Fibroblast of lung (primary cell): ENCODE results near the gene ANKS1A. TPM values are rescaled to one million over a fixed set of nuclear protein-coding genes. Genes with fewer than 3 reads are reported as not detected.

Experiments
- DNase-seq, 2 donors: peaks; one replicate each; pipeline versions ENCODE4 v3.0.0 to v3.0.0-alpha.2; 2010; ENCODE audit warnings: low read depth in 2 of 2
- H2AFZ ChIP-seq: 2 replicates; pipeline ENCODE4 v1.5.1; 2012; ENCODE audit warnings: low read length, control low read depth, inconsistent platforms
- H3K27ac ChIP-seq: 2 replicates; pipeline ENCODE4 v1.5.1; 2011; ENCODE audit warnings: low read length, control low read depth; ENCODE audit not compliant: insufficient read depth
- H3K27me3 ChIP-seq: 2 replicates; pipeline ENCODE4 v1.5.1; 2011; ENCODE audit warnings: mild to moderate bottlenecking, low read length; ENCODE audit not compliant: control insufficient read depth, insufficient read depth
- H3K36me3 ChIP-seq: 2 replicates; pipeline ENCODE4 v1.5.1; 2011; ENCODE audit warnings: low read length; ENCODE audit not compliant: control insufficient read depth, insufficient read depth
- H3K4me1 ChIP-seq: 2 replicates; pipeline ENCODE4 v1.5.1; 2011; ENCODE audit warnings: low read length; ENCODE audit not compliant: control insufficient read depth, insufficient read depth; ENCODE audit errors: extremely low read depth
- H3K4me2 ChIP-seq: 2 replicates; pipeline ENCODE4 v1.5.1; 2011; ENCODE audit warnings: low read length, control low read depth; ENCODE audit not compliant: insufficient read depth; ENCODE audit errors: extremely low read depth
- H3K4me3 ChIP-seq, 4 experiments: fragments of 200-600 bp in 1 of 4; sonication (generic) in 1 of 4; replicated peaks in 1 of 4; 2 replicates each; pipeline ENCODE4 v1.5.1; 2011 to 2016; ENCODE audit warnings: low read length in 4 of 4, low read depth in 3 of 4, mild to moderate bottlenecking in 3 of 4, control low read depth in 2 of 4, inconsistent platforms in 1 of 4, mixed read lengths in 1 of 4; ENCODE audit not compliant: insufficient read depth in 1 of 4; ENCODE audit errors: control extremely low read depth in 1 of 4
- H3K79me2 ChIP-seq: 2 replicates; pipeline ENCODE4 v1.5.1; 2012; ENCODE audit warnings: mild to moderate bottlenecking, low read length, inconsistent platforms; ENCODE audit not compliant: control insufficient read depth, insufficient read depth
- H3K9ac ChIP-seq: 2 replicates; pipeline ENCODE4 v1.5.1; 2011; ENCODE audit warnings: mild to moderate bottlenecking, low read length, control low read depth; ENCODE audit not compliant: insufficient read depth
- H3K9me3 ChIP-seq: 2 replicates; pipeline ENCODE4 v1.5.1; 2012; ENCODE audit warnings: low read depth, low read length; ENCODE audit not compliant: control insufficient read depth, insufficient read depth
- H4K20me1 ChIP-seq: 2 replicates; pipeline ENCODE4 v1.5.1; 2011; ENCODE audit warnings: low read length; ENCODE audit not compliant: control insufficient read depth, insufficient read depth; ENCODE audit errors: extremely low read depth
- CTCF ChIP-seq, 2 donors: IDR thresholded peaks in 1 of 2; conservative IDR thresholded peaks in 1 of 2; 1 replicate in 1 of 2; 2 replicates in 1 of 2; pipeline ENCODE4 v1.5.1; 2011 to 2012; ENCODE audit warnings: low read length in 2 of 2, control low read depth in 1 of 2, inconsistent platforms in 1 of 2, low read depth in 1 of 2, mild to moderate bottlenecking in 1 of 2
- EZH2 ChIP-seq: IDR thresholded peaks from 2 replicates; pipeline ENCODE4 v1.5.1; 2012; ENCODE audit warnings: low read length, control low read depth, mild to moderate bottlenecking; ENCODE audit errors: missing control alignments
- polyA plus RNA-seq, 2 donors: library from polyadenylated mRNA; depleted of rRNA in 1 of 2; stranded (reverse) in 1 of 2; unstranded in 1 of 2; fragments of >200 nt; gene quantifications; 2 replicates each; pipeline ENCODE4 v1.2.1, GENCODE V29; 2011 to 2012; ENCODE audit warnings: missing spikeins in 1 of 2
- total RNA-seq: library from RNA; depleted of rRNA; stranded (reverse); fragments of >200 nt; gene quantifications from 2 replicates; pipeline ENCODE4 v1.2.1, GENCODE V29; 2014

Gene ANKS1A
- total and polyA plus RNA-seq, 2 donors (not counting 1 experiment from before 2014, with no cell fraction given), result 3.6 to 7.8 TPM

- no peaks in the 10 kb centered on the region for H3K79me2 ChIP-seq
- no peak overlapping the region for H3K4me2 ChIP-seq
- no peak overlapping the region for H3K9ac ChIP-seq
- no peaks in the 10 kb centered on the region for H3K27me3 ChIP-seq
- TF ChIP-seq EZH2 (no peak), CTCF (conservative IDR thresholded peaks at IDR 0.05 in 1 of 2, IDR thresholded peaks at IDR 0.05 in 1 of 2; ENCODE audit: low read depth in 1 of 2, low read length in 2 of 2) (no peak)
- peaks cover 11% of the 10 kb centered on the region for H3K4me1 ChIP-seq
- no peaks in the 10 kb centered on the region for H3K9me3 ChIP-seq
- DNase-seq, result no peak
- no peak overlapping the region for H3K27ac ChIP-seq
- H3K4me3 ChIP-seq, result no peak overlapping the region
- no peaks in the 10 kb centered on the region for H4K20me1 ChIP-seq
- H3K36me3 ChIP-seq, result no peaks in the 10 kb centered on the region
- no peak overlapping the region for H2AFZ ChIP-seq
Measured at GRCh38 chr6:34974249-34974642, 85.2 kb downstream of the ANKS1A start.

- no peaks in the 10 kb centered on the region for H3K36me3 ChIP-seq
- no peaks in the 10 kb centered on the region for H3K27me3 ChIP-seq
- H3K9me3 ChIP-seq, result no peaks in the 10 kb centered on the region
- no peak overlapping the region for H3K27ac ChIP-seq
- TF ChIP-seq EZH2, result no peak
- TF ChIP-seq CTCF (conservative IDR thresholded peaks at IDR 0.05 in 1 of 2, IDR thresholded peaks at IDR 0.05 in 1 of 2; ENCODE audit: low read depth in 1 of 2, low read length in 2 of 2), result no peak
- peaks cover 4% of the 10 kb centered on the region for H3K4me1 ChIP-seq
- H3K4me2 ChIP-seq, result no peak overlapping the region
- no peak overlapping the region for H3K9ac ChIP-seq
- H3K4me3 ChIP-seq, result no peak overlapping the region
- H4K20me1 ChIP-seq, result no peaks in the 10 kb centered on the region
- H3K79me2 ChIP-seq, result no peaks in the 10 kb centered on the region
- no peak overlapping the region for H2AFZ ChIP-seq
- no peak for DNase-seq
Measured at GRCh38 chr6:34976239-34976638, 87.2 kb downstream of the ANKS1A start.

GRCh38 chr6:34979218-34979617 is 90.2 kb downstream of the ANKS1A start:
- H3K79me2 ChIP-seq, result no peaks in the 10 kb centered on the region
- no peak overlapping the region for H3K4me2 ChIP-seq
- H3K27me3 ChIP-seq, result no peaks in the 10 kb centered on the region
- no peaks in the 10 kb centered on the region for H4K20me1 ChIP-seq
- peaks cover 4% of the 10 kb centered on the region for H3K4me1 ChIP-seq
- no peak overlapping the region for H3K4me3 ChIP-seq
- H3K9me3 ChIP-seq, result no peaks in the 10 kb centered on the region
- no peak for DNase-seq
- H3K27ac ChIP-seq, result no peak overlapping the region
- no peak overlapping the region for H3K9ac ChIP-seq
- H2AFZ ChIP-seq, result no peak overlapping the region
- H3K36me3 ChIP-seq, result no peaks in the 10 kb centered on the region
- no peak for TF ChIP-seq CTCF (conservative IDR thresholded peaks at IDR 0.05 in 1 of 2, IDR thresholded peaks at IDR 0.05 in 1 of 2; ENCODE audit: low read depth in 1 of 2, low read length in 2 of 2)
